HG02884 (cell line): Measurements from ENCODE around the gene CTTN.

Source experiments
- ATAC-seq: cut with Tn5 transposase; IDR thresholded peaks from one replicate; pipeline ENCODE4 v1.9.1; 2021; ENCODE audit warnings: mild to moderate bottlenecking, moderate library complexity; ENCODE audit not compliant: unreplicated experiment

The CTTN gene

DNA sequence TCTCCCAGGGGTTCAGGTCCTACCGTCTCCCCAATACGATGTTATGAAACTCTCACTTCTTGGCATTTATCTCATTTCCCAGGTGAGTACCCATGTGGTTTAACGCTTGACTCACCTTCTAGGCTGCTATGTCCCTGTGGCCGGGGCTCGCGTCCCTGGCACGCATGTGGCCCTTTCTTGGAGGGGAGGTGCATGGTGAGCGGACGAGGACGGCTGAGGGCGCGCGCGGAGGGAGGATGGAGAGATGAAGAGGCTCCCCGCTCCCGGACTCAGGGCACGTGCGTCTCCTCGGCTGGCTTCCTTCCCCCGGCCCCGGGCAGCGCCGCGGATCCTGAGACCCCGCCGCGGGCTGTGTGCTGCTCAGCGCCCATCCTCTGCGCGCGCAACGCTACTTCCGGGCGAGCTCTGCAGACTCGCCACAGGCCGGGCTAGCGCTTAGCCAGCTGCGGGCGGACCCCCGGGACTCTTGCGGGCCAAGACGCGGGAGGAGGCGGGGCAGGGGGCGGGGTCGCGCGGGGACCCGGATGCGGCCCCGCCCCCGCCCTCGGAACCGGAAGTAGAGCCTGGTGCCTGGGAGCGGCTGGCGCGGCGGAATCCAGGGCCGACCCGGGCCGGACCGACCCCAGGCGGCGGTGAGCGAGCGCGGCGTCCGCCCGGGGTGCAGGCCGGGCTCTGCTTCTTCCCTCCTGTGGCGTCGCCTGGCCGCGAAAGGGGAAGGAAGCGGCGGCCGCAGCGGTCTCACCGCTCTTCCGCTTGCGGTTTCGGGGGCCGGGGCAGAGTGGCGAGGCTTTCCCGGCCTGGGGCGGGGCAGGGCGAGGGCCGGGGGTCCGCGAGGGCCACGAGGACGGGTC is at the start of gene CTTN:
Gene CTTN (plus strand): TSS at position 547 of the 851 bp plus-strand sequence. CDS start 8,769 bp downstream, outside the sequence.
- no peak for ATAC-seq

DNA sequence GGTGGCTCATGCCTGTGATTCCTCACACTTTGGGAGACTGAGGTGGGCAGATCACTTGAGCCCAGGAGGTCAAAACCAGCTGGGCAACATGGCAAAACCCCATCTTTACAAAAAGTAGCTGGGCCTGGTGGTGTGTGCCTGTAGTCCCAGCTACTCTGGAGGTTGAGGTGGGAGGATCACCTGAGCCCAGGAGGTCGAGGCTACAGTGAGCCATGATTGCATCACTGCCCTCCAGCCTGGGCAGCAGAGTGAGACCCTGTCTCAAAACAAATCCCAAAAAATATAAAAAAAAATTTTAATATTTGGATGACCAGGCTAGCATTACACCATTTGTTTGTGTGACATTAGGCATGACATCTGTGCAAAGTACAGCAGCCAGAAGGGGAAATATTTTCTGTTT is 49.7 kb upstream of the CTTN start:
- no peak for ATAC-seq

DNA sequence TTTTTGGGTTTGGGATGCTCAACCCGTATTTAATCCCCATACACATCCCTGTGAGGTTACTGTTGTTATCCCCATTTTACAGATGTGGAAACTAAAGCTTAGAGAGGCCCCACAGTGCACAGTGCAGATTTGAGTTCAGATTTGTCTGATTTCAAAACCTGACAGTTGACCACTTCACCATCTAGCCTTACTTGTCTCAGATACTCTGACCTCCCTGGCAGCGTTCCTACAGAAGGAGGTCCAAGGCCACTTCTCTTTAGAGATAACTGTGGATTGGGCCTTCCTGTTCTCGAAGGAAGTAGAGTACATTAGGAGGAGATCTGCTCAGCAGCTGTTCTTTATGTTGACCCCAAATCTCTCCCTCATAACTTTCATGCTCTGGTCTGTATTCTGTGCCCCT is 46.7 kb upstream of the CTTN start:
- no peak for ATAC-seq

DNA sequence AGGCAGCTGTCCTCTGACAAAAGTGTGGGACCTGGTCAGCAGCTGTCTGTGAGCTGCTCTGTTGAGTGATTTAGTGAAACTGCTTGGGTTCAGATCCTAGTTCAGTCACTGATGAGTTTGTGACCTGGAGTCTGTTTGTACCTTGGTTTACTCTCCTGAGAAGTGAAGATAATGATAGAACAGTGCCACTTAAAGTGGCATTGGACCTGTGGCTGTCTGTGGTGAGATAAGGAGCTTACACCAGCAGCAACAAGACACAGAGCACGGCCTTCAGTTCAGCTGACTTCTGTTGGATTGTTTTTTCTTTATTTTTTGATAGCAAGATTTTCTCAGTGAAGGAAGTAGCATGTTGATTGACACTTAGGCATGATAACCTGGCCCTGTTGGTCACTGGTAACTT is 46.2 kb upstream of the CTTN start:
- ATAC-seq: no peak

DNA sequence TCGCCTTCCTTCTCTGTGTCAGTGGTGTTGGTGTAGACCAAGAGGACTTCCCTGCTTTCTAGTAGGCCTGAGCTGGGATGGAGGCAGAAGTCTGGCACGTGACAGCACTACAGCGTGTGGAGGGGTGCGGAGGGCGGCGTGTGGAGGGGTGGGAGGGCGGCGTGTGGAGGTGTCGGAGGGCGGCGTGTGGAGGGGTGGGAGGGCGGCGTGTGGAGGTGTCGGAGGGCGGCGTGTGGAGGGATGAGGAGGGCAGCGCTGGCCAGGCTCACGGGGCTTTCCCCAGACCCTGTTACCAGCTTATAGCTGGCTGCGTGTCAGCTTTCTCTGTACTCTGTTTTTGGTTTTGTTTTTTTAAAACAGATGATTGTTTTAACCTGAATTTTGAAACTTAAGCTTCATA is 45.7 kb upstream of the CTTN start:
- ATAC-seq: no peak

DNA sequence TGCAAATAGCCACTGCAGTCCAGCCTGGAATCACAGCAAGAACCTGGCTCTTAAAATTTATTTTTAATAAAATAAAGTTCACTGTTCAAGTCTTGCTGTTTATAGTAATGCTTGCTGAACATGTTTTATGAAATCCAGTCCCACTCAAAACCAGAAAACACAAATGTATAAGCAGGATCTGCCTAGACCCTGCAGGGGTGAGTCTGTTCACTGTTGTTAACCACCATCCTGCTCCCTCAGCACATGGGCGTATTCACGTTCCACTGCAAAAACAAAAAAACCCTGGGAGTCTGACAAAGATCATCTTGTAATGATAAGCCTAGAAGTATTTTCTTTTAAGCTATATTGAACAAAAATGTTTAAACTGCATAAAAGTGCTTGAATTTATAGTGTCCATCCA is 45.0 kb upstream of the CTTN start:
- ATAC-seq: no peak

DNA sequence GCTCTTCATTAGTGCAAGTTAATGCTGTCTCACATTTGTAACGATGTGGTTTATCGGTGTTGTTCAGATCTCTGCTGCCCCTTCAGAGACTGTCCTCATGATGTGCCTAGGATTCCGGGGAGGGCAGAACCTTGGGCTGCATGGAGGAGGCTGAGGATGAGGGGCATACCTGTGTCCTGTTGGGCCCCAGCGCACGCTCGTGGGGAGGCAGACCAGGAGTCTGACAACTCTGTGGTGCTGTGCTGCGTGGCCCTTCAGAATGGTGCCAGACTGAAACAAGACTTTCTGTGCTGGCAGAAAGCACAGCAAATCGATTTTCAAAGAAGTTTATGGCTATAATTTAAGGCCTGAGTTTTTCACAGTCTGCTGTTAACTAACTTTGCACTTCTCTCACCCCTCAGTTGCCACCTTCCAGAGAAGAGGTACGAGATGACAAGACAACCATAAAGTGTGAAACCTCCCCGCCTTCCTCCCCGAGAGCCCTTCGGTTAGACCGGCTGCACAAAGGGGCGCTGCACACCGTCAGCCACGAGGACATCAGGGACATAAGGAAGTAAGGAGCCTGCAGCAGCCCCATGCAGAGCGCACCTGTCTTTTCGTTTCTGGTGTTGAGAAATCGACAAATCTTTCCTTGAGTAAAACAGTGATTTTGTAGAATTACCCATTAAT is 44.3 kb upstream of the CTTN start:
- ATAC-seq: no peak

DNA sequence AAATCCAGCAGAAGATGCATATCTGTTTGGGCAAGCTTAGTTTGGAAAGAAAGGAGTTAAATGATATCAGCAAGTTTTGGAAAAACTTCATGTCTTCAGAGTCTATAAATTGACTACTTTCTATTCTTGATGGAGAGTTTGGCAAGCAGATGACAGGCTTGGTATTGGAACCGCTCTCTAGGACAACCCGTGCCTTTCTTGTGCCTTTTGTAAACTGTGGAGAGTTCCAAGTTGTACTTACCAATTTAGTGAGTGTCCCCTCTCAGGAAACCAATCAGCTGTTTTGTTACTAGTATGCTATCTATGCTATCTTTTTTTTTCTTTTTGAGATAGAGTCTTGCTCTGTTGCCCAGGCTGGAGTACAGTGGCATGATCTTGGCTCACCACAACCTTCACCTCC is 43.7 kb upstream of the CTTN start:
- ATAC-seq: no peak

DNA sequence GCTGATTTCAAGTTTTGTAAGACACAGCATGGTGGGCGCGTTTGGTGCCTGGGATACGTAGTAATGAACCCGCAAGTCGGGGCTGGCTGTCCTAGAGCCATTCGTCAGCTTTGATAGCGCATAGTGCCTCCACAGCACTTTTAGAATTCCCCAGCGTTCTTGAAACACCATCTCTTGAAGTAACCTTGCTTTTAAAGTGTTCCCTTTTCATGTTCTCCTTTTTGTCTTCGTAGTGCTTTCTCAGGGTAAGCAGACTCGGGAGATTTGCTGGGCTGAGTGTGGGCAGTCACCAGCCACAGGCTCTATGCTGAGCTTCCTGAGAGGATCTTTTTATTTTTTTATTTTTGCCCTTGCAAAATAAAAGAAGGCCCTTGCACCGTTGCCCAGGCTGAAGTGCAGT is 39.6 kb upstream of the CTTN start:
- no peak for ATAC-seq

DNA sequence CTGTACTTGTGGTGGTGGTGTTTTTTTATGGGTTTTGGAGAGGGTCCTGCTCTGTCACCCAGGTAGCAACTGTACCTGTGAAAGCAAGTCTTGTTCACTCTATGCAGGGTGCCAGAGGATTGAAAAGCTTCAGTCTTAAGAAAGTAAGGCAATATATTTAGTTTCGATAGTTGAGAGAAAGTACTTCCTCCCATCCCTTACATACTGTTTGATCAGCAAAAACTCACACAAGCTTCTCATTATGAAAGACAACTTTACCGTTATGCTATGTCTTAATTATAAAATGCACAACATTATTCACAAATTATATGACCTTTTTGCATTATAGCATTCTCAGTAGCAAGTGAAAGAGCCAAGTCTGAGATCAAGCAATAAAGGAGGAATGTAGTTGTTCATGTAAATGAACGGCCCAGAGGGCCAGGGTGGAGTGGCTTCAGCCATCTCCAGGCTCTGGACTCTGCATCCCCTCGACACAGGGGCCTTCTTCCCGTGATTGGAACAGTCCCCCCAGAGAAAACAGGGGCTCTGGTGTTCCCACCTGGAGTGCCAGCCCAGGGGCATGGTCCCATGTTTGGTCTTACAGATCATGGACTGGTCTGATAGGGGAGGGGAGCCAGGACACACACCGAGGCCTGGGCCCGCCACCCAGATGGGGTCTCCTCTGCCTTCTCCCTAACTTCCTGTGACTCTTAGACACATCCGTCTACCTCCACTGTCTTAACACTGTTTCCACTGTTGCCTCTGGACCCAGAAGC is 38.7 kb upstream of the CTTN start:
- ATAC-seq: no peak

DNA sequence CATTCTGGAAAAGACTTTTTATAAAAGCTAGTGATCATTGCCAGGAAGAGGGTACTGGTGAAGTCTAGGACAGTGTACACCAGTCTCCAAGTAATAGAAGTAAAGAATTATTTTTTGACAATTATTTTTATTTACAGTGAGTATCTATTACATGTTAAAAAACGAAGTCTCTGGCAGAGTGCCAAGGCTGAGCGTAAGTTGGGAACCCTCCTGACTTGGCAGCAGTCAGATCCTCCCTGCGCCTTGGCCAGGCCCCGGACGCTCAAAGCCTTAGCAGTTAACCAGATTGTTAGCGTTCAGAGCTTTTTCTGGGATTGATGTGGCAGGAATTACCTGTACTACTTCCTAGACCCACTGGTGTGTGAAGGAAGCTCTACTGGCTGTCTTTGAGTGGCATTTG is 38.1 kb upstream of the CTTN start:
- no peak for ATAC-seq

DNA sequence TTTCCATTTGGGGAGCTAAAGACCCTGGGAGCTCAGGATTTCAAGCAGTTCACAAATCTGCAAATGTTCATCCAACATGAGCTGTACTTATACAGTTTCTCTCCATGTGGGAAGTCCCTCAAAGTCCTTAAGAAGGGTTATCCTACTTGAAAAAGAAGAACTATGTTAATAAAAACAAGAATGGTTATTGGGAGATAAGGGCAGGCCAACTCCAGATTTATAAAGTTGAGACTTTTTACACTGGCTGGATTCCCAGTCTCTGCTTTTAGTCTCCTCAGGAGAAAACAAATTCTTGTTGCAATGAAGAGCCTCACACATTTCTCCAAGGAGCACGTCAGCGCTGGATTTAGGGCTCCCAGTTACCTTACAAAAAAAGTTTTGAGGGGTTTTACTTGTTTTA is 34.2 kb upstream of the CTTN start:
- no peak for ATAC-seq

DNA sequence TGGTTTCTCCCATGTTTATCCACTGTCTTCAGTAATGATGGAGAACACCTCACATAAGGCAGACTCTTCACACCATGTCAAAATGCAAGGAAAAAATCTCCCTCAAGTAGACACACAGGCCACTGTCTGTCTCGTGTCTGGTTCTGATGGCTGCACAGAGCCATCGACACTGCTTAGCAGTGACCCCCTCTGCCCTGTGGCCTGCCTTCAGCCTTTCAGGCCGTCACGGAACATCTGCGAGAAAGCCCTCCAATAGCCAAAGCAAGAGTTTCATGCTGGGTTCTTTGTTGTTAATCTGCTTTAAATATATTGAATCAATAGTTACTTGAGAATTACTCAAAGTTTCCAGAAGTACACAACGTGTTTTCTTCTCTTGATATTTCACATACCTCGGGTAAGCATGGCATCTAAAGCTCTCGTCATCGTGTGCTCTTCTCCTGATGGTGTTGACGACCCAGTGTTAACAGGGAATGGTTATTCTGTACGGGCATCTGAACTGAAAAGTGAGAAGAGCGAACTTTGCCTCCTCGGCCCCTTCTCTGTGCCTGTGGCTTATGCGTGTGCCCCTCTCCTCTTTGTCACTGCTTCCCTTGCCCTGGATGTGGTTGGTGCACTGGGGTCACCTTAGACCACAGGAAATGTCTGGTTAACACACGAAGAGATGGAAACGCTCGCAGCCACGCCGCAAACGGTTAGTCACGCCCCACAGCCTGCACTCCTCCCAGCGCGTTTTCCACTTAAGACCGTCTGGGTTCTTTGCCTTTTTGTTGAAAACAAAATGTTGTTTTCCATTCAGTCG is 33.4 kb upstream of the CTTN start:
- no peak for ATAC-seq

DNA sequence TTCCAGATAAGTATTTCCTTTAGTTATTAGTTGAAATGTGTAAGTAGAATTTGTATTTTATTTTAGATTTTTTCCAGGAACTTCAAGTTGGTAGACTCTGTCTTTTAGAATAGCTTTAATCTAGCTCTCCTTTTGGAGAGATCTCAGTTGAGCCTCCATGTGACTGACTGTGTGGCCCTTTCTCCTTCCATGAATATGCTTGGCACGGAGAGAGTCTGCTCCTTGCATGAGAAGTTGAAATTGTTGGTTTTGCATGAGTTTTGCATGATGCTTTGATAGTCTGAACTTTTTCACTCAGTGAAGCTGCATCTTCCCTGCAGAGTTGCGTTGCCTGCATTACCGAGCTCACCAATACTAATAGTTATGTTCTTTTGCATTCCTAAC is 32.8 kb upstream of the CTTN start:
- ATAC-seq: no peak

DNA sequence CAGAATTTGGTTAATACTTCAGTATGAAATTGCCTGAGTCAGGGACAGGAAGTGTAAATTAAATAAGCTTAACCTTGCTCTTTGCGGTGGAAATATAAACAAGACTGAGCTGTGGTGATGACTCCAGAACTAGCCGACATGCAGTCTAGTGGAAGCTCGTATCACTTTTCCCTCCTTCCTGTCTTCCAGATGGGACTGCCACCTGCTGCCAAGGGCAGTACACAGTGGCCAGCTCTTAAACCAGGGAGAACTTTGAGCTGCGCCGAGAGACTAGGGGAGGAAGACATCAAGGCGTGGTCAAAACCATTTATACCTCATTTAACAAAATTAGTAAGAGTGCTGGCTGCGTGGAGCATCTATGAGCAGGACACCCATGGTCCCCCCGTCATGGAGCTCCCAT is 31.3 kb upstream of the CTTN start:
- no peak for ATAC-seq

DNA sequence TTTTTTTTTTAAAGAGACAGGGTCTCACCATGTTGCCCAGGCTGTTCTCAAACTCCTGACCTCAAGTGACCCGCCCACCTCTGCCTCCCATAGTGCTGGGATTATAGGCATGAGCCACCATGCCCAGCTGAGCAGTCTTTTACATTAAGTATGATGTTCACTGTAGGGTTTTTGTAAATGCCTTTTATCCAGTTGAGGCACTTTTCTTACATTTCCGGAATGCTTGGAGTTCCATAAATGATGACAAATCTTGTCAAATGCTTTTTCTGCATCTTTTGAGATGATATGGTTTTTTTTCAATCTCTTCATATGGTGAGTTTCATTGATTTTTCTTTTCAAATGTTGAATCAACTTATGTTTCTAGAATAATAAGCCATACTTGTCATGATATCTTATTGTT is 29.4 kb upstream of the CTTN start:
- no peak for ATAC-seq

DNA sequence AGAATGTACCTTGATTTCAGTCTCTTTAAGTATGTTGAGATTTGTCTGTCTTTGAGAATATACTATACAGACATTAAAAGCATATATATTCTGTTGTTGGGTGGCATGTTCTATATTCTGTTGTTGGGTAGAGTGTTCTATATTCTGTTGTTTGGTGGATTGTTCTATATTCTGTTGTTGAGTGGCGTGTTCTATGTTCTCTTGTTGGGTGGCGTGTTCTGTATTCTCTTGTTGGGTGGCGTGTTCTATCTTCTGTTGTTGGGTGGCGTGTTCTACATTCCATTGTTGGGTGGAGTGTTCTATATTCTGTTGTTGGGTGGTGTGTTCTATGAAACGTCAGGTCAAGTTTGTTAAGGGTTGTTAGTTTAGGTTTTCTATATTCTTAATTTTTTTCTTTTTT is 27.1 kb upstream of the CTTN start:
- no peak for ATAC-seq

DNA sequence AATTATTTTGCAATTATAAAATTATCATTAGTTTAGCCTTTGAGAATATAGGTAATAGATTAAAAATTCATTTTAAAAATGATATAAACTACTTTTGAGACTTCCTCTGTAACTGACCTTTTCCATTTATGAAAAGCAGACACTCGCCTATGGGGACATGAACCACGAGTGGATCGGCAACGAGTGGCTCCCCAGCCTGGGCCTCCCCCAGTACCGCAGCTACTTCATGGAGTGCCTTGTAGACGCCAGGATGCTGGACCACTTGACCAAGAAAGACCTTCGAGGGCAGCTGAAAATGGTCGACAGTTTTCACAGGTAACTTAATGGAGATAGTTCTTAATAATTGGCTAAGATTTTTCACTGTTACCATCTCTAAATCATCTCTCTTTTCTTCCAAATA is 26.3 kb upstream of the CTTN start:
- no peak for ATAC-seq

DNA sequence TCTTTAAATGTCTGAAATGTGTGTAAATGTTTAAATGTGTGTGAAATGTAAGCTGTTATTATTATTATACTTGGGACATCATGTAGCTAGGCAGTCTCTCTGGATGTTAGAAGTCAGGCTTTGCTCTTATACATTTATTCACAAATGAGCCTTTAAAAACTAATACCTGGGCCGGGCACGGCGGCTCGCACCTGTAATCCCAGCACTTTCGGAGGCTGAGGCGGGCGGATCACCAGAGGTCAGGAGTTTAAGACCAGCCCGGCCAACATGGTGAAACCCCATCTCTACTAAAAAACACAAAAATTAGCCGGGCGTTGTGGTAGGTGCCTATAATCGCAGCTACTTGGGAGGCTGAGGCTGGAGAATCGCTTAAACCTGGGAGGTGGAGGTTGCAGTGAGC is 21.7 kb upstream of the CTTN start:
- no peak for ATAC-seq

DNA sequence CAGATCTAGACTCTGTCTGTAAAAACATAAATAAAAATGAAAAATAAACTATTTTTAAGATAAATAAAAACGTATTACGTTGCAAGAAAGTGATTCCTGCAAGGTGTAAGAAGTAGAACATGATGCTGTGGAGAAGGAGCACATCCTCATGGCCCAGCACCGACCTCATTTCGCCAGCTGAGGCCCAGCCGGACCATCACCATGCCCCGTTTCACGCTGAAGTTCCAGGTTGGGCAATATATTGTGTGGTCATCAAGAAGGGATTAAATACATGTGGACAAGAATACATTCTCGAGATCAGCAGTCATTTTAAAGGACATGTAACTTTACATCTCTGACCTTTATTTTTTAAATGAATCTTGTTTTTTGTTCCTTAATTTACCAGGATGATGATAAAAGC is 20.7 kb upstream of the CTTN start:
- no peak for ATAC-seq

DNA sequence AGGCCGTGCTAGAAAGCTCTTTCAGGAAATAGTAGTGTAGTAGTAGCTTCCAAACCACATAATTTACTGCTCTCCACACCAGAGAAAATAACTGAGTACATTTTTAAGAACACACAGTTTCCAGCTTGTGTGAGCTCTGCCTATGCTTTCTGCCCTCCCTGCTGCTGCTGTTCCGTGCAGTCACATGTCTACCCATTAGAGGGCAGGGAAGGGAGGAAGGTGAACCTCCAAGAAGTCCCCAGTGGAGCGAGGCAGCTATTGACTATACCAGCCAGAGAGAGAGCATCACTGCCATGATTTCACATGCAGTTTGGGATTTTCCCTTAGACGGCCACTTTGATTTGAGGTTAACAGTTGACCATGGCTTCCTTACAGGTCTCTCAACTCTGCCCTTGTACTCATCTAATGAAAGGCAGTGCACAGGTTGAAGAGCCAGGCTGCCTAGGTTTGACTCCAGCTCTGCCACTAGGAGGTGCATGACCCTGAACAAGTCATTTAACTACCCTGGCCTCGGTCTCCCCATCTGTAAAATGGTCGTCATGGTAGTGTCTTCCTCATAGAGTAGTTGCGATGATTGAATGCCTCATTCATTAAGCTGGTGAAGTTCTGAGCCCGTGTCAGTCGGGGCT is 19.7 kb upstream of the CTTN start:
- ATAC-seq: no peak
